OCI-LY3 (cell line): ENCODE data around the gene DUSP16.
"Not testable (repeated sequence)": the region's sequence is repeated elsewhere in the genome, so short reads cannot be mapped to it uniquely, and the experiment has no call there.

Experiments used
- H2AFZ ChIP-seq: fragments of 200-600, 300-600 bp; shearing (Covaris generic); 2 replicates; pipeline ENCODE4 v1.6.0; 2014; ENCODE audit warnings: antibody characterized with exemption, low read depth, low read length
- H3K27ac ChIP-seq: fragments of 200-600, 300-600 bp; sonication (generic); 2 replicates; pipeline ENCODE4 v1.5.1; 2014; ENCODE audit warnings: mild to moderate bottlenecking, low read length, moderate library complexity, mixed read lengths
- H3K27me3 ChIP-seq: fragments of 200-600, 300-600 bp; sonication (generic); 2 replicates; pipeline ENCODE4 v1.6.1; 2014; ENCODE audit warnings: low read depth, low read length, mixed read lengths
- H3K36me3 ChIP-seq: fragments of 200-600, 300-600 bp; sonication (generic); replicated peaks from 2 replicates; pipeline ENCODE3; 2014; ENCODE audit warnings: low read depth, low read length, mixed read lengths
- H3K4me1 ChIP-seq: fragments of 300-600, 200-600 bp; sonication (generic); 2 replicates; pipeline ENCODE4 v1.6.1; 2014; ENCODE audit warnings: low read length, mixed read lengths
- H3K4me2 ChIP-seq: fragments of 200-600, 300-600 bp; sonication (generic); 2 replicates; pipeline ENCODE4 v1.6.1; 2014; ENCODE audit warnings: low read length, mixed read lengths
- H3K4me3 ChIP-seq: fragments of 300-600, 200-600 bp; sonication (generic); 2 replicates; pipeline ENCODE4 v1.5.1; 2014; ENCODE audit warnings: antibody characterized with exemption, mild to moderate bottlenecking, low read length, moderate library complexity
- H3K79me2 ChIP-seq: fragments of 300-600, 200-600 bp; shearing (Covaris generic); 2 replicates; pipeline ENCODE4 v1.6.1; 2014; ENCODE audit warnings: mild to moderate bottlenecking, low read length, mixed read lengths
- H3K9ac ChIP-seq: fragments of 300-600, 200-600 bp; shearing (Covaris generic); 2 replicates; pipeline ENCODE4 v1.6.0; 2014; ENCODE audit warnings: mild to moderate bottlenecking, low read length, moderate library complexity
- H3K9me3 ChIP-seq: fragments of 200-600, 300-600 bp; shearing (Covaris generic); 2 replicates; pipeline ENCODE4 v1.6.1; 2014; ENCODE audit warnings: low read length, mixed read lengths; ENCODE audit not compliant: insufficient read depth
- H4K20me1 ChIP-seq: fragments of 200-600, 300-600 bp; sonication (generic); 2 replicates; pipeline ENCODE4 v1.6.1; 2016; ENCODE audit warnings: low read length, mixed read lengths; ENCODE audit not compliant: insufficient read depth
- CTCF ChIP-seq: fragments of 200-600, 300-600 bp; sonication (generic); IDR thresholded peaks from 2 replicates; pipeline ENCODE4 v1.5.1; 2014; ENCODE audit warnings: antibody characterized with exemption, low read length, low read depth
- EZH2phosphoT487 ChIP-seq: fragments of 200-600 bp; shearing (Covaris generic); IDR thresholded peaks from 2 replicates; pipeline ENCODE4 v1.6.1; 2018; ENCODE audit warnings: antibody characterized with exemption, mixed run types, low read depth

DUSP16 gene

GRCh38 chr12:12572659-12573058 is 10.0 kb upstream of the DUSP16 start:
- Histone ChIP-seq H3K9me3 (no peaks in the 10 kb centered on the region), H3K9ac (no peak overlapping the region)
- TF ChIP-seq EZH2phosphoT487, result no peak
- TF ChIP-seq CTCF, result no peak

GRCh38 chr12:12565971-12566370 is 3.3 kb upstream of the DUSP16 start:
- H3K9me3 ChIP-seq, H3K4me2 ChIP-seq, H3K4me1 ChIP-seq, H3K79me2 ChIP-seq, H3K27ac ChIP-seq, H2AFZ ChIP-seq, H3K4me3 ChIP-seq, H3K36me3 ChIP-seq, H3K9ac ChIP-seq, H4K20me1 ChIP-seq: not testable (repeated sequence)
- peaks cover 24% of the 10 kb centered on the region; the same call in 1 of the 2 replicates for H3K27me3 ChIP-seq

More at GRCh38 chr12:12572659-12573058, 10.0 kb upstream of the DUSP16 start:
- H3K27me3 ChIP-seq, result peaks cover 22% of the 10 kb centered on the region
- H2AFZ ChIP-seq, result no peak overlapping the region
- H3K4me2 ChIP-seq, result no peak overlapping the region
- no peaks in the 10 kb centered on the region for H3K79me2 ChIP-seq
- H3K4me3 ChIP-seq, result no peak overlapping the region
- H3K27ac ChIP-seq, result no peak overlapping the region
- H4K20me1 ChIP-seq, result no peaks in the 10 kb centered on the region
- no peaks in the 10 kb centered on the region for H3K36me3 ChIP-seq
- H3K4me1 ChIP-seq, result no peaks in the 10 kb centered on the region

GRCh38 chr12:12564911-12565310 is 2.2 kb upstream of the DUSP16 start:
- no peaks in the 10 kb centered on the region for H3K36me3 ChIP-seq
- TF ChIP-seq EZH2phosphoT487 (no peak), CTCF (no peak)

GRCh38 chr12:12563290-12563928 is 746 bp upstream of the DUSP16 start:
- Histone ChIP-seq H3K4me3 (peak overlapping the region; percentile 86), H3K4me2 (peak overlapping the region; percentile 88), H2AFZ (peak overlapping the region; percentile 81), H3K79me2 (no peaks in the 10 kb centered on the region), H3K36me3 (no peaks in the 10 kb centered on the region), H3K27me3 (peaks cover 26% of the 10 kb centered on the region), H3K27ac (no peak overlapping the region), H3K9ac (peak overlapping the region; percentile 71), H3K9me3 (no peaks in the 10 kb centered on the region), H4K20me1 (no peaks in the 10 kb centered on the region), H3K4me1 (peaks cover 14% of the 10 kb centered on the region)
- TF ChIP-seq EZH2phosphoT487 (no peak), CTCF (no peak)

More at GRCh38 chr12:12564911-12565310, 2.2 kb upstream of the DUSP16 start:
- no peak overlapping the region for H2AFZ ChIP-seq
- no peak overlapping the region for H3K4me3 ChIP-seq
- H3K9ac ChIP-seq, result no peak overlapping the region
- H3K27me3 ChIP-seq, result peaks cover 29% of the 10 kb centered on the region
- no peaks in the 10 kb centered on the region for H3K79me2 ChIP-seq
- H3K27ac ChIP-seq, result no peak overlapping the region
- H3K4me1 ChIP-seq, result peaks cover 14% of the 10 kb centered on the region
- H3K9me3 ChIP-seq, result no peaks in the 10 kb centered on the region
- no peak overlapping the region for H3K4me2 ChIP-seq
- H4K20me1 ChIP-seq, result no peaks in the 10 kb centered on the region
